A549 (cell line): ENCODE data around the gene PDE4DIP.
"Not testable (repeated sequence)": the region's sequence is repeated elsewhere in the genome, so short reads cannot be mapped to it uniquely, and the experiment has no call there.

Experiments used
- CEBPB ChIP-seq, 2 experiments: fragments of >200 bp in 1 of 2; sonication (Bioruptor Twin) in 1 of 2; formaldehyde crosslinking in 1 of 2; IDR thresholded peaks; 2 replicates each; pipeline ENCODE4 v1.6.1; 2012 to 2016
- CTCF ChIP-seq: fragments of >200 bp; sonication (Bioruptor Twin); formaldehyde crosslinking; IDR thresholded peaks from 3 replicates; pipeline ENCODE4 v1.5.1; 2016
- ESRRA ChIP-seq: fragments of 150-350 bp; IDR thresholded peaks from 2 replicates; pipeline ENCODE4 v1.6.1; 2014; ENCODE audit warnings: mild to moderate bottlenecking, low read length, borderline replicate concordance
- HMGXB4 ChIP-seq: fragments of 250-450 bp; sonication (Bioruptor Pico); IDR thresholded peaks from 2 replicates; pipeline ENCODE4 v1.5.0; 2021; ENCODE audit warnings: mild to moderate bottlenecking, moderate library complexity, borderline replicate concordance
- HOXA7 ChIP-seq: fragments of 250-450 bp; sonication (Bioruptor Pico); IDR thresholded peaks from 2 replicates; pipeline ENCODE4 v1.5.0; 2020; ENCODE audit warnings: mild to moderate bottlenecking, moderate library complexity
- MYC ChIP-seq: IDR thresholded peaks from 2 replicates; pipeline ENCODE4 v1.6.1; 2012; ENCODE audit warnings: mild to moderate bottlenecking, inconsistent platforms, low read length, improper control_type of control experiment, borderline replicate concordance
- PBX3 ChIP-seq: IDR thresholded peaks from 2 replicates; pipeline ENCODE4 v1.6.1; 2012
- RFX5 ChIP-seq: fragments of 450-650 bp; IDR thresholded peaks from 2 replicates; pipeline ENCODE4 v1.7.1; 2014; ENCODE audit warnings: antibody characterized with exemption, mild to moderate bottlenecking, moderate library complexity
- USF2 ChIP-seq: fragments of 450-650 bp; IDR thresholded peaks from 2 replicates; pipeline ENCODE4 v1.6.1; 2014; ENCODE audit warnings: antibody characterized with exemption

- TF ChIP-seq PBX3; USF2; HOXA7 (CRISPR knock-in tag); CTCF; RFX5; CEBPB (IDR thresholded peaks at IDR 0.05); ESRRA; HMGXB4 (CRISPR knock-in tag); MYC: not testable (repeated sequence)
Observed at GRCh38 chr1:148860049-148860448, 15.8 kb downstream of the PDE4DIP start.
